Measurements from ENCODE around the gene TCFL5. TPM values are rescaled to one million over a fixed set of nuclear protein-coding genes. Genes with fewer than 3 reads are reported as not detected.
A peak's percentile ranks its signal among the peaks of the same experiment; 100 is the strongest.

TCFL5 gene
- total RNA-seq, 6 experiments from 2014 or later, result 19.9 to 25.2 (median 21.1) TPM

DNA sequence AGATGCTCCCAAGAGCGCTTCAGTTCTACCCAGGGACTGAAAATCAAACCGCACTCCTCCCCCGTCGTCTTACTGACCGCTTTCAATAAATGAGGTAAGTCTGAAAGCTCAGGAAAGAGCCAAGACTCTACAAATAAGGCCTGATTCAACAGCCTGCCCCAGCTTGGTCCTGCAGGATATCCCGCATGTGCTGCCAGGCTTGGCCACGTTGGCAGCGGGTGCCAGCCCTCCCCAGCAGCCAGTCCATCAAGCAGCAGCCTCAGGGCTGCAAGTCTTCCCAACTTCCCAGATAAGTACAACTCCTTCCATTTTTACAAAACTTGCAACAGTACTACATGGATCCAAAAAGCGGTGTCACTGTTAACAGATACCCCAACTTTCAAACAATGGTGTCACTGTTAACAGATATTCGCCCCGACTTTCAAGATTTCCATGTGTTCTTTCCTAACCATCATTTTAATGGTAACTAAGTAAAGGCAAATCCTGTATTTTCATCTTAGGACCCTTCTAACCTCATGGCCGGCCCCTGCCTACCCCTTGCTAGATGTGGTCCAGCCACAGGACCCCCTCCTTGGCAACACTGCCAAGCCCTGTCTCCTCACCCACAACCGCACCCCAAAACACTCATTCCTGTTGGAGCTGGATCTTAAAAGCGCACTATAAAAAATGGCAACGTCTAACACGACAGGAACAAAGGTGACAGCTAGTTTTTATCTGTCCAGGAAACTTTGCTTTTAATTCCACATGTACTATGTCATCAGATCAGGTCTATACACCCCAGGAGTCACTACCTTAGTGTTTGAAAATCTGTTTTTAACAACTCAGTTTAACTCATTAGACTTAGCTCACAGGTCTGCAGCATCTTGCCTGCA, 36.7 kb upstream of the TCFL5 start:
- TF ChIP-seq, protein P1, sequence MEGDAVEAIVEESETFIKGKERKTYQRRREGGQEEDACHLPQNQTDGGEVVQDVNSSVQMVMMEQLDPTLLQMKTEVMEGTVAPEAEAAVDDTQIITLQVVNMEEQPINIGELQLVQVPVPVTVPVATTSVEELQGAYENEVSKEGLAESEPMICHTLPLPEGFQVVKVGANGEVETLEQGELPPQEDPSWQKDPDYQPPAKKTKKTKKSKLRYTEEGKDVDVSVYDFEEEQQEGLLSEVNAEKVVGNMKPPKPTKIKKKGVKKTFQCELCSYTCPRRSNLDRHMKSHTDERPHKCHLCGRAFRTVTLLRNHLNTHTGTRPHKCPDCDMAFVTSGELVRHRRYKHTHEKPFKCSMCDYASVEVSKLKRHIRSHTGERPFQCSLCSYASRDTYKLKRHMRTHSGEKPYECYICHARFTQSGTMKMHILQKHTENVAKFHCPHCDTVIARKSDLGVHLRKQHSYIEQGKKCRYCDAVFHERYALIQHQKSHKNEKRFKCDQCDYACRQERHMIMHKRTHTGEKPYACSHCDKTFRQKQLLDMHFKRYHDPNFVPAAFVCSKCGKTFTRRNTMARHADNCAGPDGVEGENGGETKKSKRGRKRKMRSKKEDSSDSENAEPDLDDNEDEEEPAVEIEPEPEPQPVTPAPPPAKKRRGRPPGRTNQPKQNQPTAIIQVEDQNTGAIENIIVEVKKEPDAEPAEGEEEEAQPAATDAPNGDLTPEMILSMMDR (IDR thresholded peaks at IDR 0.05), result no peak
- H3K9me3 Mint-ChIP-seq, result no peaks in the 10 kb centered on the region
- peak overlapping the region; percentile 63 for H3K27ac Mint-ChIP-seq
- peaks cover 13% of the 10 kb centered on the region; the same call in 1 of the 2 replicates for H3K36me3 Mint-ChIP-seq (ENCODE audit: low read depth)
- no peak overlapping the region; the same call in 1 of the 2 replicates for H3K4me3 Mint-ChIP-seq
- peaks cover 38% of the 10 kb centered on the region for H3K4me1 Mint-ChIP-seq (ENCODE audit: low read depth)
- peaks cover 8% of the 10 kb centered on the region for H3K27me3 Mint-ChIP-seq (ENCODE audit: insufficient read depth)
- no peak for DNase-seq

- TF ChIP-seq, protein P1 (IDR thresholded peaks at IDR 0.05), result no peak
- Mint-ChIP-seq H3K27me3 (ENCODE audit: insufficient read depth) (peaks cover 8% of the 10 kb centered on the region), H3K4me3 (no peak overlapping the region), H3K4me1 (ENCODE audit: low read depth) (peaks cover 32% of the 10 kb centered on the region), H3K36me3 (ENCODE audit: low read depth) (peaks cover 14% of the 10 kb centered on the region; the same call in 1 of the 2 replicates), H3K27ac (no peak overlapping the region), H3K9me3 (no peaks in the 10 kb centered on the region)
- no peak for DNase-seq
Observed at GRCh38 chr20:62897666-62898065, 36.0 kb upstream of the TCFL5 start.

GRCh38 chr20:62896526-62896925, 34.9 kb upstream of the TCFL5 start:
- Mint-ChIP-seq H3K36me3 (ENCODE audit: low read depth) (peaks cover 17% of the 10 kb centered on the region), H3K4me1 (ENCODE audit: low read depth) (peaks cover 29% of the 10 kb centered on the region), H3K9me3 (no peaks in the 10 kb centered on the region), H3K27me3 (ENCODE audit: insufficient read depth) (peaks cover 8% of the 10 kb centered on the region), H3K4me3 (no peak overlapping the region), H3K27ac (no peak overlapping the region)
- TF ChIP-seq, protein P1 (IDR thresholded peaks at IDR 0.05), result no peak
- DNase-seq, result no peak

- Mint-ChIP-seq H3K9me3 (no peaks in the 10 kb centered on the region), H3K27me3 (ENCODE audit: insufficient read depth) (peaks cover 8% of the 10 kb centered on the region), H3K4me1 (ENCODE audit: low read depth) (peaks cover 22% of the 10 kb centered on the region), H3K27ac (no peak overlapping the region), H3K36me3 (ENCODE audit: low read depth) (peaks cover 23% of the 10 kb centered on the region), H3K4me3 (no peak overlapping the region)
- TF ChIP-seq, protein P1 (IDR thresholded peaks at IDR 0.05), result no peak
- DNase-seq, result no peak
Observed at GRCh38 chr20:62895539-62895938, 33.9 kb upstream of the TCFL5 start.

DNA sequence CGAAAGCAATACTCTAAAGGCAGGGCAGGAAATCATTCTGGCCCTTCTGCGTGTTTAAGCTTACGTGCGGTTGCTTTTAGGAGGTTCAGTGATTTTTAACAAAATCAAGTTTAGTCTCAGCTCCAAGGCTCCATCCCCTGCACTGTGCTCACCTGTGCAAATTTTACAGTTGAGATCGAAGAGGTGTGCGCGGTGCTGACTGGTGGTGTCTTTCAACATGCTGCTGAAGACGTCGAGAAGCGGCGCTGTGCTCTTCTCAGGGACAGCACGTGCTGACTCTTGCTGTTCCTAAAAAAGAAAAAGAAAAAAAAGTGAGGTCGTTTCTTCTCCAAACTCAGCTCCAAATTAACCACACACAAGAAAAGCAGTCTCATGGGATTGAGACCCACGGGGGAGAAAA, 32.6 kb upstream of the TCFL5 start:
- Mint-ChIP-seq H3K27me3 (ENCODE audit: insufficient read depth) (peaks cover 4% of the 10 kb centered on the region), H3K27ac (no peak overlapping the region), H3K36me3 (ENCODE audit: low read depth) (peaks cover 23% of the 10 kb centered on the region), H3K9me3 (no peaks in the 10 kb centered on the region), H3K4me3 (no peak overlapping the region), H3K4me1 (ENCODE audit: low read depth) (peaks cover 9% of the 10 kb centered on the region)
- TF ChIP-seq, protein P1 (IDR thresholded peaks at IDR 0.05), result no peak
- DNase-seq, result no peak

All from HFFc6 (cell line).